Panc1 (cell line): ENCODE measurements around the gene SELENBP1.
"Not testable (repeated sequence)": the region's sequence is repeated elsewhere in the genome, so short reads cannot be mapped to it uniquely, and the experiment has no call there.

ENCODE experiments used
- CTCF ChIP-seq: fragments of 450-650 bp; IDR thresholded peaks from 2 replicates; pipeline ENCODE4 v1.5.1; 2017; ENCODE audit warnings: mild to moderate bottlenecking
- REST ChIP-seq, 2 experiments: IDR thresholded peaks; 2 replicates each; pipeline ENCODE4 v1.6.1; 2011 to 2012; ENCODE audit warnings: low read depth in 2 of 2, control low read depth in 1 of 2, low read length in 1 of 2, mild to moderate bottlenecking in 1 of 2, moderate library complexity in 1 of 2; ENCODE audit not compliant: insufficient read depth in 1 of 2

GRCh38 chr1:151390221-151391078 lies 17.9 kb upstream of the SELENBP1 start:
- TF ChIP-seq REST (IDR thresholded peaks at IDR 0.05; ENCODE audit: insufficient read depth in 1 of 2, low read depth in 2 of 2, low read length in 1 of 2); CTCF: not testable (repeated sequence)
